CD4-positive, CD25-positive, alpha-beta regulatory T cell (primary cell): ENCODE data around the gene DNAJC30. TPM values are rescaled to one million over a fixed set of nuclear protein-coding genes. Genes with fewer than 3 reads are reported as not detected.

Experiments used
- ATAC-seq, 2 donors: fragments of 150-1000 bp; cut with Tn5 transposase; one replicate each; pipeline ENCODE4 v1.10.0; 2021; ENCODE audit warnings: low read depth in 2 of 2, moderate number of reproducible peaks in 2 of 2, moderate library complexity in 1 of 2
- DNase-seq, 3 donors: peaks; one replicate each; pipeline versions ENCODE4 v3.0.0 to v3.0.0-alpha.2; 2012 to 2022; ENCODE audit warnings: mixed read lengths in 1 of 3
- H3K27ac ChIP-seq: one replicate; pipeline ENCODE4 v1.7.0; 2013; ENCODE audit warnings: mild to moderate bottlenecking, low read length; ENCODE audit not compliant: insufficient read depth, poor library complexity, severe bottlenecking
- H3K27me3 ChIP-seq: one replicate; pipeline ENCODE4 v1.7.0; 2013; ENCODE audit warnings: low read length; ENCODE audit not compliant: control insufficient read depth, insufficient read depth
- H3K36me3 ChIP-seq: one replicate; pipeline ENCODE4 v1.7.0; 2013; ENCODE audit warnings: mild to moderate bottlenecking, low read length, moderate library complexity; ENCODE audit not compliant: control insufficient read depth, insufficient read depth
- H3K4me1 ChIP-seq: 2 replicates; pipeline ENCODE4 v1.7.0; 2013; ENCODE audit warnings: mild to moderate bottlenecking, low read length; ENCODE audit not compliant: insufficient read depth, control insufficient read depth, poor library complexity, severe bottlenecking
- H3K4me3 ChIP-seq: one replicate; pipeline ENCODE4 v1.7.0; 2013; ENCODE audit warnings: low read depth, mild to moderate bottlenecking, low read length, moderate library complexity
- H3K9me3 ChIP-seq, 2 experiments: 1 replicate in 1 of 2; 2 replicates in 1 of 2; pipeline ENCODE4 v1.7.0; 2013; ENCODE audit warnings: low read length in 2 of 2, mild to moderate bottlenecking in 1 of 2, moderate library complexity in 1 of 2; ENCODE audit not compliant: control insufficient read depth in 2 of 2
- H3K27ac Mint-ChIP-seq, 3 donors: one replicate each; pipeline ENCODE4 v1.8.0; 2020 to 2022; ENCODE audit warnings: mild to moderate bottlenecking in 3 of 3, mixed read lengths in 3 of 3, moderate library complexity in 2 of 3
- H3K27me3 Mint-ChIP-seq: one replicate; pipeline ENCODE4 v1.8.0; 2022; ENCODE audit warnings: mild to moderate bottlenecking, mixed read lengths
- H3K36me3 Mint-ChIP-seq: one replicate; pipeline ENCODE4 v1.8.0; 2020; ENCODE audit warnings: mixed read lengths
- H3K4me1 Mint-ChIP-seq, 4 donors: one replicate each; pipeline ENCODE4 v1.8.0; 2020 to 2022; ENCODE audit warnings: mixed read lengths in 4 of 4, mild to moderate bottlenecking in 1 of 4
- H3K4me3 Mint-ChIP-seq, 4 donors: one replicate each; pipeline ENCODE4 v1.8.0; 2020 to 2022; ENCODE audit warnings: mild to moderate bottlenecking in 4 of 4, mixed read lengths in 4 of 4, moderate library complexity in 3 of 4
- H3K9me3 Mint-ChIP-seq, 7 donors: one replicate each; pipeline ENCODE4 v1.8.0; 2020 to 2022; ENCODE audit warnings: mixed read lengths in 7 of 7, mild to moderate bottlenecking in 3 of 7, moderate library complexity in 2 of 7
- polyA plus RNA-seq, 4 donors: library from polyadenylated mRNA; unstranded; fragments of 300-500 nt; fragmentation: Illumina TruSeq; gene quantifications; one replicate each; pipeline ENCODE4 v1.2.3, GENCODE V29; 2021
- total RNA-seq: library from RNA; stranded (reverse); gene quantifications from one replicate; pipeline ENCODE4 v1.2.3, GENCODE V29; 2022

DNAJC30 gene
- total and polyA plus RNA-seq, 5 donors from 2014 or later = 10.0 to 14.4 (median 12.7) TPM

DNA sequence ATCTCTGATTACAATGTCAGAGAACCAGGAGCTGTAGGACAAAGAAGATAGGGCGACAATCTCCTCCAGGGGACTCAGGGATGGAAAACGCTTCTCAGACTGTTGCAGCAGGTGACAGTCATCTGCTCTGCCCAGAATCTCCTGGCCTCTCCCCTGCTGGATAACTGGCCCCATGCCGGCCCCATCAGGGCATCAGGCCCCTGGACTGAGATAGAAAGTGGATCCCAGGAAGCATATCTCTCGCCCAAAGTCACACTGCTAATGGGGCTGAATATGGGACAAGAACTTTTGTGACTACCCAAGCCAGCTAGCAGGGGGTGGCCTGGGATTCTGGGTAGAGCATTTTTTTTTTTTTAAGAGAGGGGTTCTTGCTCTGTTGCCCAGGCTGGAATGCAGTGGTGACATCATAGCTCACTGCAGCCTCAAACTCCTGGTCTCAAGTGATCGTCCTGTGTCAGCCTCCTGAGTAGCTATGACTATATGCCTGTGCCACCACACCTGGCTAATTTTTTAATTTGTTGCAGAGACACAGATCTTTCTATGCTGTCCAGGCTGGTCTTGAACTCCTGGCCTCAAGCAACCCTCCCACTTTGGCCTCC lies 38.5 kb downstream of the DNAJC30 start:
- H3K9me3 Mint-ChIP-seq = peaks cover 0 to 7% (median 0%) of the 10 kb centered on the region in 7 donors
- ATAC-seq (no peak), DNase-seq (no peak)
- Histone ChIP-seq H3K4me3 (no peak overlapping the region), H3K4me1 (peaks cover 5% of the 10 kb centered on the region), H3K27ac (no peak overlapping the region), H3K36me3 (no peaks in the 10 kb centered on the region), H3K9me3 (peaks cover 6% of the 10 kb centered on the region in 2 experiments), H3K27me3 (peaks cover 8% of the 10 kb centered on the region)
- peaks cover 44% of the 10 kb centered on the region for H3K27me3 Mint-ChIP-seq
- no peak overlapping the region for H3K27ac Mint-ChIP-seq
- no peaks in the 10 kb centered on the region for H3K36me3 Mint-ChIP-seq
- no peak overlapping the region for H3K4me3 Mint-ChIP-seq
- H3K4me1 Mint-ChIP-seq = peaks cover 0 to 11% (median 0%) of the 10 kb centered on the region in 4 donors

DNA sequence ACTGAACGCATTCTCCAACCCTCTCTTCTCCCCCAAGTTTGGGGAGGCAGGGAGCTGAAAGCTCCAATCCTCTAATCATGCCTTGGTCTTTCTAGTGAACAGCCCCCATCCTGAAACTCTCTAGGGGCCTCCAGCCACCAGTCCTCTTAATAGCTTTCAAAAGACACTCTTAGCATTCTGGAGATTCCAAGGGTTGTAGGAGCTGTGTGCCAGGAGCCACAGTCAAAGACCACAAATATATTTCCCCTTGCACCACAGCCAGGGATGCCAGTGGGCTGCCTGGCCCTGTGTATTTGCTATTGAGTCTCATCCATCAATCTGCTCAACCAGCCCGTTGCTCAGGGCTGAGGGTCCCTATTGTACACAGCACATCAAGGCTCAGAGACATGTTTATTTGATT lies 40.4 kb downstream of the DNAJC30 start:
- peaks cover 6% of the 10 kb centered on the region in 2 experiments for H3K9me3 ChIP-seq
- no peaks in the 10 kb centered on the region for H3K36me3 ChIP-seq
- H3K27ac ChIP-seq = no peak overlapping the region
- Mint-ChIP-seq H3K4me3 (no peak overlapping the region), H3K36me3 (no peaks in the 10 kb centered on the region), H3K9me3 (peaks cover 0 to 7% (median 0%) of the 10 kb centered on the region in 7 donors), H3K4me1 (peaks cover 0 to 4% (median 0%) of the 10 kb centered on the region in 4 donors), H3K27ac (no peak overlapping the region), H3K27me3 (peaks cover 30% of the 10 kb centered on the region)
- DNase-seq (no peak), ATAC-seq (no peak)
- peaks cover 1% of the 10 kb centered on the region for H3K4me1 ChIP-seq
- peaks cover 2% of the 10 kb centered on the region for H3K27me3 ChIP-seq
- no peak overlapping the region for H3K4me3 ChIP-seq

DNA sequence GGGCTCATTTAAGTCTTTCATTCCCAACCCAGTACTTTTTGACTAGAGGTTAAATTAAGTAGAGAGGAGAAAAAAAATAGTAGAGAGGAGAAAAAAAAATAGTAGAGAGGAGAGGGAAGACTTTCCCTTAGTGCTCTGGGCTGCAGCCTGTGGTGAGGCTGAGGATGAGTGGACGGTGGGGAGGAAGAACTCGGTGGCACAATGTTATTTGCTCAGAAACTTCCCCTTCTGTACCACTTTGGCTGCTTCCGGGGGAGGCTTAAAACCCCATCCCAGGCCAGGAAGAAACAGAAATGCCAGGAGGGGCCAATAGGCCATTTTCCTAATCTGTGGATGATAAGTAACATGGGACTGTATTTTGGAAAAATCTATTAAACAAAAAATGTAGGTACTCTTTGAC lies 44.3 kb downstream of the DNAJC30 start:
- Histone ChIP-seq H3K27ac (no peak overlapping the region), H3K4me1 (no peaks in the 10 kb centered on the region), H3K36me3 (no peaks in the 10 kb centered on the region), H3K27me3 (no peaks in the 10 kb centered on the region), H3K9me3 (peaks cover 6% of the 10 kb centered on the region in 2 experiments), H3K4me3 (no peak overlapping the region)
- no peak overlapping the region for H3K4me3 Mint-ChIP-seq
- no peak for DNase-seq
- H3K27ac Mint-ChIP-seq = peak overlapping the region in 1 of 3 donors; percentile 53
- peaks cover 28% of the 10 kb centered on the region for H3K27me3 Mint-ChIP-seq
- H3K36me3 Mint-ChIP-seq = no peaks in the 10 kb centered on the region
- no peak for ATAC-seq
- peaks cover 0 to 7% (median 0%) of the 10 kb centered on the region in 7 donors for H3K9me3 Mint-ChIP-seq
- H3K4me1 Mint-ChIP-seq = no peaks in the 10 kb centered on the region

DNA sequence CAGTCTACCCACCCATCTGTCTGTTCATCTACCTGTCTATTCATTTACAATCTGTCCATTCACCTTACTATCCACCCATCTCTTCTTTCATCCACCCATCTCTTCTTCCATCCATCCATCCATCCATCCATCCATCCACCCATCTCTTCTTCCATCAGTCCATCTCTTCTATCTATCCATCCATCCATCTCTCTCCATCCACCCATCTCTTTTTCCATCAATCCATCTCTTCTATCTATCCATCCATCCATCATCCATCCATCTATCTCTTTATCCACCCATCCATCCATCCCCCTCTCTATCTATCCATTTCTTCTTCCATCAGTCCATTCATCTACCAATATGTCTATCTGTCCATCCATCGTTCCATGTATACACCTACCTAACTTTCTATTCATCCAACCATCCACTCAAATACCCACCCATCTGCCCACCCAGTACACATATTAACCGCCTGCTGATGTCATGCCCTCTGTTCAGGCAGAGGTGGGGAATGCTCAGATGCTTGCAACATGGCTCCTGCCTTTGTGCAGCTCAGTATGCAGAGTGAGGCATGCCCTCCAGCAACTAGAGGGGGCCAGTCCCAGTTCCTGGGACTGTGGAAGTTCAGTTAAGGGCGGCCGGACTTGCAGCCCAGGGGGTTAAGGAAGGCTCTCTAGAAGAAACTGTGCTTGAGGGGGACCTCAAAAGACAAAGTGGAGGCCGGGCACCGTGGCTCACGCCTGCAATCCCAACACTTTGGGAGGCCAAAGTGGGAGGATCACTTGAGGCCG lies 47.6 kb downstream of the DNAJC30 start:
- DNase-seq = no peak
- no peak overlapping the region for H3K27ac ChIP-seq
- no peak overlapping the region for H3K27ac Mint-ChIP-seq
- no peak overlapping the region for H3K4me3 ChIP-seq
- no peak for ATAC-seq
- H3K9me3 Mint-ChIP-seq = no peaks in the 10 kb centered on the region
- no peaks in the 10 kb centered on the region for H3K36me3 ChIP-seq
- H3K4me3 Mint-ChIP-seq = no peak overlapping the region
- no peaks in the 10 kb centered on the region for H3K9me3 ChIP-seq
- H3K4me1 ChIP-seq = no peaks in the 10 kb centered on the region
- H3K36me3 Mint-ChIP-seq = no peaks in the 10 kb centered on the region
- H3K4me1 Mint-ChIP-seq = no peaks in the 10 kb centered on the region
- peaks cover 10% of the 10 kb centered on the region for H3K27me3 ChIP-seq
- peaks cover 25% of the 10 kb centered on the region for H3K27me3 Mint-ChIP-seq

DNA sequence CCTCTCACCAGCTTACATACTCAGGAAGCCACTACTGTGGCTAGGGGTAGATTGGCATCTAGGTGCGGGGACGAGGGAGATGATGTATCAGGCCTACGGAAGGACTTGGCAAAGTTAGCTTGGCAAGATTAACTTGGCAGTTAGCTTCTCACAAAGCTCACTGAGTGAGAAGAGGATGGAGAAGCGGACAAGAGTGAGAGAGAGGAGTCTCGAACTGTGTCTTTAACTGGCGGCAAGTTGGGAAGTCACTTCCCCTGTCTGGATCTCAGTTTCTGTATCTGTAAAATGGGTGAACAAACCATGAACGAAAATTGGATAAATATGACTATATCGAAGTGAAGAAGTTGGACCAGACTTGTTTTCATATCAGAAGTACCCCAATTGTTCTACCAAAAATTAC lies 49.4 kb downstream of the DNAJC30 start:
- H3K4me1 ChIP-seq = no peaks in the 10 kb centered on the region

DNA sequence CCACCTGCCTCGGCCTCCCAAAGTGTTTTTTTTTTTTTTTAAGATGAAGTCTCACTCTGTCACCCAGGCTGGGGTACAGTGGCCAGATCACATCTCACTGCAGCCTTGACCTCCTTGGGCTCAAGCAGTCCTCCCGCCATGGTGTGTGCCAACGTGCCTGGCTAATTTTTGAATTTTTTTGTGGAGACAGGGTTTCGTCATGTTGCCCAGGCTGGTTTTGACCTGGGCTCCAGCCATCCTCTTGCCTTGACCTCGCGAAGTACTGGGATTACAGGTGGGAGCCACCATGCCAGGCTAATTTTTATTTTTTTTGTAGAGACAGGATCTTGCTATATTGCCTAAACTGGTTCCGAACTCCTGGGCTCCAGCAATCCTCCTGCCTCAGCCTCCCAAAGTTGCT lies 49.9 kb downstream of the DNAJC30 start:
- no peaks in the 10 kb centered on the region for H3K4me1 Mint-ChIP-seq
- H3K4me3 Mint-ChIP-seq = no peak overlapping the region
- DNase-seq (no peak), ATAC-seq (no peak)
- Histone ChIP-seq H3K4me1 (no peaks in the 10 kb centered on the region), H3K9me3 (no peaks in the 10 kb centered on the region), H3K27ac (no peak overlapping the region), H3K4me3 (no peak overlapping the region), H3K27me3 (peaks cover 11% of the 10 kb centered on the region), H3K36me3 (no peaks in the 10 kb centered on the region)
- H3K36me3 Mint-ChIP-seq = no peaks in the 10 kb centered on the region
- H3K9me3 Mint-ChIP-seq = no peaks in the 10 kb centered on the region
- no peak overlapping the region for H3K27ac Mint-ChIP-seq
- peaks cover 37% of the 10 kb centered on the region for H3K27me3 Mint-ChIP-seq

More for the DNA sequence above, 49.4 kb downstream of the DNAJC30 start:
- Histone ChIP-seq H3K4me3 (no peak overlapping the region), H3K36me3 (no peaks in the 10 kb centered on the region), H3K9me3 (no peaks in the 10 kb centered on the region), H3K27me3 (peaks cover 11% of the 10 kb centered on the region), H3K27ac (no peak overlapping the region)
- H3K27ac Mint-ChIP-seq = no peak overlapping the region
- H3K27me3 Mint-ChIP-seq = peaks cover 32% of the 10 kb centered on the region
- H3K36me3 Mint-ChIP-seq = no peaks in the 10 kb centered on the region
- DNase-seq (no peak), ATAC-seq (no peak)
- H3K4me1 Mint-ChIP-seq = no peaks in the 10 kb centered on the region
- H3K4me3 Mint-ChIP-seq = no peak overlapping the region
- no peaks in the 10 kb centered on the region for H3K9me3 Mint-ChIP-seq

DNA sequence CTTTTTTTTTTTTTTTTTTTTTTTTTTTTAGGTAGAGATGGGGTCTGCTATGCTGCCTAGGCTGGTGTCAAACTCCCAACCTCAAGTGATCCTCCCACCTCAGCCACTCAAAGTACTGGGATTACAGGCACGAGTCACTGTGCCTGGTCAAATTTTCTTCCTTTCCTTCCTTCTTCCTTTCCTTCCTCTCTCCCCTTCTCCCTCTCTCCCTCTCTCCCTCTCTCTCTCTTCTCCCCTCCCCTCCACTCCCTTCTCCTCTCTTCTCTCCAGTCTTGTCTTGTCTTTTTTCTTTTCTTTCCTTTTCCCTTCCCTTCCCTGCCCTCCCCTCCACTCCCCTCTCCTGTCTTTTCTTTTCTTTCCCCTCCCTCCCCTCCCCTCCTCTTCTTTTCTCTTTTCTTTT lies 51.7 kb downstream of the DNAJC30 start:
- no peaks in the 10 kb centered on the region for H3K4me1 Mint-ChIP-seq
- no peak overlapping the region for H3K4me3 ChIP-seq
- DNase-seq = no peak
- no peak overlapping the region for H3K27ac Mint-ChIP-seq
- H3K4me3 Mint-ChIP-seq = no peak overlapping the region
- peaks cover 35% of the 10 kb centered on the region for H3K27me3 Mint-ChIP-seq
- H3K4me1 ChIP-seq = no peaks in the 10 kb centered on the region
- H3K9me3 Mint-ChIP-seq = no peaks in the 10 kb centered on the region
- no peaks in the 10 kb centered on the region for H3K36me3 ChIP-seq
- H3K9me3 ChIP-seq = no peaks in the 10 kb centered on the region
- no peak overlapping the region for H3K27ac ChIP-seq
- H3K27me3 ChIP-seq = peaks cover 14% of the 10 kb centered on the region
- ATAC-seq = no peak
- no peaks in the 10 kb centered on the region for H3K36me3 Mint-ChIP-seq
